Suprapubic skin (tissue), 4 donors: Measurements from ENCODE around the gene CXCL11. TPM values are rescaled to one million over a fixed set of nuclear protein-coding genes. Genes with fewer than 3 reads are reported as not detected.

Experiments used
- DNase-seq, 2 donors: peaks; one replicate each; pipeline ENCODE4 v3.0.0-alpha.2; 2019; ENCODE audit warnings: low spot score in 2 of 2
- H3K27ac ChIP-seq: fragments of 200-600 bp; sonication (generic); one replicate; pipeline ENCODE4 v1.5.1; 2019
- H3K27me3 ChIP-seq: fragments of 200-600 bp; sonication (generic); one replicate; pipeline ENCODE4 v1.5.1; 2019
- H3K36me3 ChIP-seq: fragments of 200-600 bp; sonication (generic); one replicate; pipeline ENCODE4 v1.5.1; 2019
- H3K4me1 ChIP-seq: fragments of 200-600 bp; sonication (generic); one replicate; pipeline ENCODE4 v1.5.1; 2019
- H3K4me3 ChIP-seq: fragments of 200-600 bp; sonication (generic); one replicate; pipeline ENCODE4 v1.5.1; 2019; ENCODE audit warnings: mild to moderate bottlenecking
- H3K9me3 ChIP-seq: fragments of 200-600 bp; sonication (generic); one replicate; pipeline ENCODE4 v1.5.1; 2019
- EP300 ChIP-seq: sonication (generic); formaldehyde crosslinking; IDR thresholded peaks from one replicate; pipeline ENCODE4 v1.6.1; 2017; ENCODE audit warnings: antibody characterized with exemption
- POLR2A ChIP-seq, 2 donors: fragments of 450-650 bp; IDR thresholded peaks; one replicate each; pipeline ENCODE4 v1.6.1; 2017; ENCODE audit warnings: antibody characterized with exemption in 2 of 2, mild to moderate bottlenecking in 2 of 2, moderate library complexity in 2 of 2
- POLR2AphosphoS5 ChIP-seq, 3 donors: sonication (generic); formaldehyde crosslinking; IDR thresholded peaks; one replicate each; pipeline ENCODE4 v1.6.1; 2017; ENCODE audit warnings: antibody characterized with exemption in 3 of 3
- WGBS: methylation state at CpG from one replicate; pipeline ENCODE4 v1.1.5; 2018; 5-methylcytosine and 5-hydroxymethylcytosine counted together
- total RNA-seq, 4 donors: library from RNA; depleted of rRNA; stranded (reverse); fragments of >200 nt; gene quantifications; one replicate each; pipeline ENCODE4 v1.1.0, GENCODE V29; 2016
- TF ChIP-seq, protein P1 (sequence below), 2 donors: fragments of 200-600 bp in 1 of 2; fragments of 450-650 bp in 1 of 2; sonication (generic) in 1 of 2; IDR thresholded peaks; one replicate each; pipeline ENCODE4 v1.5.1; 2016 to 2019; ENCODE audit warnings: antibody characterized with exemption in 2 of 2, mild to moderate bottlenecking in 1 of 2, moderate library complexity in 1 of 2

CXCL11 gene
- total RNA-seq, 4 donors from 2014 or later = 0.72 TPM; not detected in 3

DNA sequence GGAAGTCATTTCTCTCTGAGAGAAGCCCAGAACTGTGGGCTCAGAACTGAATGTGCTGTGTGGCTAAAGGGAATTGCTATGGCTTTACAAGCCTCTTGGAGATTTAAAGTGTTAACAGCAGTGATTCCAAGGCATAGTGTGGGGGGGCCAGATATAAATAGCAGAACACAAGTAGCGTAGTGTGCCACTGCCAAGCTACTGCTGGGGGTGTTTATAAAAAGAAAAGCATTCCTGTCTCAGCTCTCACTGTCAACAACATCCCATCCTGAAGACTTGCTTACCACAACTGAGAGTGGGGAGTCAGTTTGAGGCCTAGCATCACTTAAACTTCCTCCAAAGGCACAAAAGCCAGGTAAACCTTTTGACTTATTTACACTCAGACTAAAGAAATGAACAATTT is 38.6 kb upstream of the CXCL11 start, which contains the start of gene ART3:
ART3 (plus strand) TSS at position 242 of the 400 bp plus-strand sequence. CDS start 1,181 bp downstream, outside the sequence.
- no peaks in the 10 kb centered on the region for H3K27me3 ChIP-seq
- H3K9me3 ChIP-seq = no peaks in the 10 kb centered on the region
- no peak within 1 kb of the TSS for H3K4me3 ChIP-seq
- H3K36me3 ChIP-seq = no peaks in the 10 kb centered on the region
- WGBS = 56% methylated on average over 1 of the region's 1 CpG
- TF ChIP-seq POLR2A (IDR thresholded peaks at IDR 0.05) (no peak), POLR2AphosphoS5 (IDR thresholded peaks at IDR 0.05) (no peak), EP300 (no peak)
- TF ChIP-seq, protein P1, sequence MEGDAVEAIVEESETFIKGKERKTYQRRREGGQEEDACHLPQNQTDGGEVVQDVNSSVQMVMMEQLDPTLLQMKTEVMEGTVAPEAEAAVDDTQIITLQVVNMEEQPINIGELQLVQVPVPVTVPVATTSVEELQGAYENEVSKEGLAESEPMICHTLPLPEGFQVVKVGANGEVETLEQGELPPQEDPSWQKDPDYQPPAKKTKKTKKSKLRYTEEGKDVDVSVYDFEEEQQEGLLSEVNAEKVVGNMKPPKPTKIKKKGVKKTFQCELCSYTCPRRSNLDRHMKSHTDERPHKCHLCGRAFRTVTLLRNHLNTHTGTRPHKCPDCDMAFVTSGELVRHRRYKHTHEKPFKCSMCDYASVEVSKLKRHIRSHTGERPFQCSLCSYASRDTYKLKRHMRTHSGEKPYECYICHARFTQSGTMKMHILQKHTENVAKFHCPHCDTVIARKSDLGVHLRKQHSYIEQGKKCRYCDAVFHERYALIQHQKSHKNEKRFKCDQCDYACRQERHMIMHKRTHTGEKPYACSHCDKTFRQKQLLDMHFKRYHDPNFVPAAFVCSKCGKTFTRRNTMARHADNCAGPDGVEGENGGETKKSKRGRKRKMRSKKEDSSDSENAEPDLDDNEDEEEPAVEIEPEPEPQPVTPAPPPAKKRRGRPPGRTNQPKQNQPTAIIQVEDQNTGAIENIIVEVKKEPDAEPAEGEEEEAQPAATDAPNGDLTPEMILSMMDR (IDR thresholded peaks at IDR 0.05) = no peak
- H3K27ac ChIP-seq = no peak within 1 kb of the TSS
- no peak for DNase-seq
- H3K4me1 ChIP-seq = no peaks in the 10 kb centered on the region

- Histone ChIP-seq H3K27ac (no peak overlapping the region), H3K4me3 (no peak overlapping the region), H3K27me3 (no peaks in the 10 kb centered on the region), H3K36me3 (no peaks in the 10 kb centered on the region), H3K4me1 (no peaks in the 10 kb centered on the region), H3K9me3 (no peaks in the 10 kb centered on the region)
- no peak for DNase-seq
- TF ChIP-seq, protein P1 (IDR thresholded peaks at IDR 0.05) = no peak
- no peak for TF ChIP-seq POLR2A (IDR thresholded peaks at IDR 0.05)
- TF ChIP-seq EP300 = no peak
- TF ChIP-seq POLR2AphosphoS5 (IDR thresholded peaks at IDR 0.05) = no peak
- WGBS = 85% methylated on average over 4 of the region's 4 CpGs
Measured at GRCh38 chr4:76072760-76073159, 36.9 kb upstream of the CXCL11 start.

DNA sequence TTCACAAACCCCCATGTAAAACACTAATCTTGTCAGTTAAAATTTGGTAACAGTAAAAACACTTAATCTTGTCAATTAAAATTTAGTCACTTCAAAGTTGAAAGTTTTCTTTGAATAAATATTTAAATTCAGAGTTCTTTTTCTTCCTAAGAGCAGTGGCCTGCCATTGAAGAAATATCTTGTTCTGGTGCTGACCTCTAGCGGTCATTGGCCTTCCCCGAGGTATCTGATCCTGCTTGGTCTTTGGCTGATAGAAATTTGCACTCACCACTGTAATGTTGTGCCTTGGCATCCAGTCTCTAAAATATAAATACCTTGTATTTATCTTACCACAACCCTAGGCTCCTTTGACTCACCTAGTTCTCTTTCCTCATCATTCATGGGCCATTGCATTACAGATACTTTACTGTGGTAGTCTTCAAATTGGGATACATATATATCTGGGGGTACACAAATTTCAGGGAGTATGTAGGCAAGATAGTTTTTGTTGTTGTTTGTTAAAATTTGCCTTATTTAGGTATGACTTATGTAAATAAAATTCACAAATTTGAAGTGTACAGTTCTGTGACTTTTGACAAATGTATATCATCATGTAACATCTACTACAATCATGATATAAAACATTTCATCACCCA is 31.9 kb upstream of the CXCL11 start:
- WGBS = 1% methylated on average over 2 of the region's 2 CpGs
- H3K36me3 ChIP-seq = no peaks in the 10 kb centered on the region
- DNase-seq = no peak

GRCh38 chr4:76066546-76066945 is 30.7 kb upstream of the CXCL11 start:
- Histone ChIP-seq H3K27ac (no peak overlapping the region), H3K9me3 (no peaks in the 10 kb centered on the region), H3K4me3 (no peak overlapping the region), H3K36me3 (no peaks in the 10 kb centered on the region), H3K27me3 (no peaks in the 10 kb centered on the region), H3K4me1 (no peaks in the 10 kb centered on the region)
- no peak for DNase-seq
- WGBS = 71% methylated on average over 1 of the region's 3 CpGs
- TF ChIP-seq POLR2A (IDR thresholded peaks at IDR 0.05) (no peak), POLR2AphosphoS5 (IDR thresholded peaks at IDR 0.05) (no peak), EP300 (no peak)
- TF ChIP-seq, protein P1 (IDR thresholded peaks at IDR 0.05) = no peak

More for the DNA sequence above, 31.9 kb upstream of the CXCL11 start:
- H3K27me3 ChIP-seq = no peaks in the 10 kb centered on the region
- no peak for TF ChIP-seq EP300
- no peak for TF ChIP-seq POLR2AphosphoS5 (IDR thresholded peaks at IDR 0.05)
- TF ChIP-seq, protein P1 (IDR thresholded peaks at IDR 0.05) = peak; percentile 26 to 77
- no peak for TF ChIP-seq POLR2A (IDR thresholded peaks at IDR 0.05)
- no peak overlapping the region for H3K27ac ChIP-seq
- no peak overlapping the region for H3K4me3 ChIP-seq
- H3K9me3 ChIP-seq = no peaks in the 10 kb centered on the region
- H3K4me1 ChIP-seq = no peaks in the 10 kb centered on the region

DNA sequence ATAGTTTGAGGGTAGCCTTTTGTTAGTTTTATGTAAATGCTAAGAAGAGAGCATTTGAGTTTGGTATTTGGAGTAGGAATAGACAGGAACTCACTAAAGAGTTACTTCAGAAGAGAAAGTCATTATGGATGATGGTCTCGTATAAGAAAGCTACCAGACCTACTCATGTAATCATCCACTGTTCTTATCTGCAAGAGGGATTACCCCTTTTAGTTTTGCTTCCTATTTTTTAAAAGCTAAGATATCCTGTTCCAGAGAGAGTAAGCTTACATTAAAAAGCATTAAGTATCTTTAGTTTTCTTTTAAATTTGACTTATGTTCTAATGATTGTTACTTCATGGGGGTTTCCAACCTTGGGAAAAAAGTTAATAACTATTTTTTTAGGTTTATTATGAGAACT is 26.1 kb upstream of the CXCL11 start:
- TF ChIP-seq, protein P1 (IDR thresholded peaks at IDR 0.05) = no peak
- TF ChIP-seq POLR2A (IDR thresholded peaks at IDR 0.05) (no peak), EP300 (no peak), POLR2AphosphoS5 (IDR thresholded peaks at IDR 0.05) (no peak)
- no peaks in the 10 kb centered on the region for H3K4me1 ChIP-seq
- H3K27ac ChIP-seq = no peak overlapping the region
- 53% methylated on average over 1 of the region's 1 CpG for WGBS
- no peak for DNase-seq
- H3K36me3 ChIP-seq = no peaks in the 10 kb centered on the region
- no peak overlapping the region for H3K4me3 ChIP-seq
- no peaks in the 10 kb centered on the region for H3K9me3 ChIP-seq
- no peaks in the 10 kb centered on the region for H3K27me3 ChIP-seq
